ENCODE measurements around the gene IMPG2. TPM values are rescaled to one million over a fixed set of nuclear protein-coding genes. Genes with fewer than 3 reads are reported as not detected.

Gene IMPG2
- total and polyA plus RNA-seq, 4 donors, result 0.04 to 0.54 (median 0.10) TPM

DNA sequence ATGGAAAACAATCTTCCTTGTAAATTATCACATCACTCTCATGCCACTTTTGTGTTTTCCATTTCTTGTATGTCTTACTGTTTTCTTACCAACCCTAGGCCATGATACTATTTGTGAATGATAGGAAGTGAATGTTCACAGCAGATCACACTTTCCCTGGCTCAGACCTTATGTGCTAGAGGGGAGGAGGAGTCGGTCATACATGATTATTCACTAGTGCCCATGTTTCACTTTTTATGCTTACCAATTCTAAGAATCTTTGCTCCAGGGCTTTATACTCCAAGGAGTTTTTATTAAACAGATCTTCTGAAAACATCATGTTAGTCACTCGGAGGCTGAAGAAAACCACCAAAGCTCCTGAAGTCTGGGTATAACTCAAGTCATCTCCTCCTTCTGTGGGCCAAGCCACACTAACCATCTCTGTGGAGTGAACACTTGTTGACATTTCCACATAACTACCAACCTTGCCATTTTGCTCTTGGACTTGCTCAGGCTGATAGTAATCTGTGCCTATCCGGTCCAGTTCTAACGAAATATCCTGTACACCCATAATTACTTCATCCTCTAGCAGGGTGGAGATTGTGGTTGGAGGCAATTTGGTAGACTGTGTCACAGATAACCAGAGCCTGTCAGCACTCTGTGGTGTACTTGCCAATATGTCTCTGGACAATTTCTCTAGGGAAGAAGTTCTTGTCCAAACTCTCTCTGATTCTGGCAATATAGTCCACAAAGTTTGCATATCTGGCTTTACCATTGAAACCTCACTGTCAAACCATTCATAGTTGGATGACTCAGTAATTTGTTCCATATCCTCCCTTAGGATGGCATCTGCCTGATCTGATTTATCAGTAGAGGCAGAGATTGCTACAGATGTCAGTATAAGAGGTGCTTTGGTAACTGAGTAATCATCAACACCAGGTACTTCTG lies 76.8 kb downstream of the IMPG2 start:
- H3K9ac ChIP-seq (ENCODE audit: insufficient read depth in 1 of 2, low read length in 2 of 2), result no peak overlapping the region
- H3K4me1 ChIP-seq (ENCODE audit: control insufficient read depth in 5 of 5, insufficient read depth in 5 of 5, low read length in 5 of 5), result peaks cover 0 to 3% (median 0%) of the 10 kb centered on the region in 5 donors
- no peak for TF ChIP-seq CTCF (IDR thresholded peaks at IDR 0.05; ENCODE audit: control extremely low read depth, extremely low read depth)
- no peak overlapping the region for H3K4me3 ChIP-seq
- no peaks in the 10 kb centered on the region for H3K9me3 ChIP-seq (ENCODE audit: control insufficient read depth in 4 of 4, insufficient read depth in 3 of 4, low read length in 3 of 4)
- ATAC-seq (ENCODE audit: insufficient read depth, low FRiP score), result no peak
- H3K27me3 ChIP-seq (ENCODE audit: control insufficient read depth in 3 of 3, insufficient read depth in 3 of 3, low read length in 2 of 3), result no peaks in the 10 kb centered on the region
- 82 to 91% methylated on average over 4 of the region's 4 CpGs for WGBS, 2 donors
- DNase-seq, result no peak
- no peaks in the 10 kb centered on the region for H3K36me3 ChIP-seq (ENCODE audit: control insufficient read depth in 4 of 4, insufficient read depth in 4 of 4, low read length in 4 of 4)
- no peak overlapping the region for H3K27ac ChIP-seq (ENCODE audit: low read depth in 1 of 2, low read length in 1 of 2)

- ATAC-seq (ENCODE audit: insufficient read depth, low FRiP score) (no peak), DNase-seq (no peak)
- no peaks in the 10 kb centered on the region for H3K4me1 ChIP-seq (ENCODE audit: control insufficient read depth in 5 of 5, insufficient read depth in 5 of 5, low read length in 5 of 5)
- H3K27ac ChIP-seq (ENCODE audit: low read depth in 1 of 2, low read length in 1 of 2), result no peak overlapping the region
- H3K9ac ChIP-seq (ENCODE audit: insufficient read depth in 1 of 2, low read length in 2 of 2), result no peak overlapping the region
- H3K4me3 ChIP-seq, result no peak overlapping the region
- 97% methylated on average over 1 of the region's 1 CpG for WGBS, 2 donors
- no peaks in the 10 kb centered on the region for H3K36me3 ChIP-seq (ENCODE audit: control insufficient read depth in 4 of 4, insufficient read depth in 4 of 4, low read length in 4 of 4)
- no peaks in the 10 kb centered on the region for H3K27me3 ChIP-seq (ENCODE audit: control insufficient read depth in 3 of 3, insufficient read depth in 3 of 3, low read length in 2 of 3)
- TF ChIP-seq CTCF (IDR thresholded peaks at IDR 0.05; ENCODE audit: control extremely low read depth, extremely low read depth), result no peak
- H3K9me3 ChIP-seq (ENCODE audit: control insufficient read depth in 4 of 4, insufficient read depth in 3 of 4, low read length in 3 of 4), result no peaks in the 10 kb centered on the region
These were observed 79.5 kb downstream of the IMPG2 start for GRCh38 chr3:101240719-101241399.

- no peak overlapping the region for H3K4me3 ChIP-seq
- DNase-seq (no peak), ATAC-seq (ENCODE audit: insufficient read depth, low FRiP score) (no peak)
- no peaks in the 10 kb centered on the region for H3K36me3 ChIP-seq (ENCODE audit: control insufficient read depth in 4 of 4, insufficient read depth in 4 of 4, low read length in 4 of 4)
- no peak overlapping the region for H3K9ac ChIP-seq (ENCODE audit: insufficient read depth in 1 of 2, low read length in 2 of 2)
- H3K27ac ChIP-seq (ENCODE audit: low read depth in 1 of 2, low read length in 1 of 2), result no peak overlapping the region
- no peaks in the 10 kb centered on the region for H3K9me3 ChIP-seq (ENCODE audit: control insufficient read depth in 4 of 4, insufficient read depth in 3 of 4, low read length in 3 of 4)
- TF ChIP-seq CTCF (IDR thresholded peaks at IDR 0.05; ENCODE audit: control extremely low read depth, extremely low read depth), result no peak
- WGBS, 2 donors, result 93% methylated on average over 3 of the region's 3 CpGs
- H3K27me3 ChIP-seq (ENCODE audit: control insufficient read depth in 3 of 3, insufficient read depth in 3 of 3, low read length in 2 of 3), result no peaks in the 10 kb centered on the region
- no peaks in the 10 kb centered on the region for H3K4me1 ChIP-seq (ENCODE audit: control insufficient read depth in 5 of 5, insufficient read depth in 5 of 5, low read length in 5 of 5)
These were observed 85.3 kb downstream of the IMPG2 start for GRCh38 chr3:101235048-101235447.

Data from lung (tissue), 12 donors.